Astrocyte (in vitro differentiated cells and primary cell): ENCODE data around the gene OGT. TPM values are rescaled to one million over a fixed set of nuclear protein-coding genes. Genes with fewer than 3 reads are reported as not detected.

Experiments used
- DNase-seq: peaks from one replicate; pipeline ENCODE4 v3.0.0-alpha.2; 2010; ENCODE audit warnings: low read depth
- FAIRE-seq: peaks from 2 replicates; lab custom pipeline; 2011; peaks lifted over from hg19 to GRCh38; lab: Jason Lieb, UNC
- H2AFZ ChIP-seq: 2 replicates; pipeline ENCODE4 v1.6.0; 2012; ENCODE audit warnings: low read depth, low read length, inconsistent platforms
- H3K27ac ChIP-seq: 2 replicates; pipeline ENCODE4 v1.5.1; 2011; ENCODE audit warnings: low read depth, low read length, inconsistent platforms
- H3K27me3 ChIP-seq: 2 replicates; pipeline ENCODE4 v1.6.0; 2011; ENCODE audit warnings: low read length, inconsistent platforms; ENCODE audit not compliant: insufficient read depth
- H3K36me3 ChIP-seq: 2 replicates; pipeline ENCODE4 v1.5.1; 2011; ENCODE audit warnings: low read length, inconsistent platforms; ENCODE audit not compliant: insufficient read depth
- H3K4me1 ChIP-seq: 2 replicates; pipeline ENCODE4 v1.5.1; 2011; ENCODE audit warnings: low read length, inconsistent platforms; ENCODE audit not compliant: insufficient read depth
- H3K4me2 ChIP-seq: 2 replicates; pipeline ENCODE4 v1.6.0; 2012; ENCODE audit warnings: low read length, inconsistent platforms
- H3K4me3 ChIP-seq: 2 replicates; pipeline ENCODE4 v1.5.1; 2011; ENCODE audit warnings: low read depth, mild to moderate bottlenecking, low read length, inconsistent platforms; ENCODE audit not compliant: insufficient read depth
- H3K79me2 ChIP-seq: 2 replicates; pipeline ENCODE4 v1.6.0; 2012; ENCODE audit warnings: mild to moderate bottlenecking, low read length, inconsistent platforms; ENCODE audit not compliant: insufficient read depth
- H3K9ac ChIP-seq: 2 replicates; pipeline ENCODE4 v1.6.0; 2012; ENCODE audit warnings: mild to moderate bottlenecking, low read length, inconsistent platforms
- H3K9me3 ChIP-seq: 2 replicates; pipeline ENCODE4 v1.5.1; 2012; ENCODE audit warnings: low read depth, mild to moderate bottlenecking, low read length, inconsistent platforms; ENCODE audit not compliant: insufficient read depth
- H4K20me1 ChIP-seq: 2 replicates; pipeline ENCODE4 v1.6.0; 2012; ENCODE audit warnings: low read length, inconsistent platforms; ENCODE audit not compliant: insufficient read depth
- H3K27ac Mint-ChIP-seq: one replicate; pipeline ENCODE4 v1.8.0; 2021; ENCODE audit warnings: mild to moderate bottlenecking, mixed read lengths; ENCODE audit not compliant: unreplicated experiment
- H3K27me3 Mint-ChIP-seq: one replicate; pipeline ENCODE4 v1.8.0; 2021; ENCODE audit warnings: low read depth, mixed read lengths; ENCODE audit not compliant: unreplicated experiment
- H3K36me3 Mint-ChIP-seq: one replicate; pipeline ENCODE4 v1.8.0; 2021; ENCODE audit warnings: low read depth, mixed read lengths; ENCODE audit not compliant: unreplicated experiment
- H3K4me1 Mint-ChIP-seq: one replicate; pipeline ENCODE4 v1.8.0; 2021; ENCODE audit warnings: low read depth, mixed read lengths; ENCODE audit not compliant: unreplicated experiment
- H3K4me3 Mint-ChIP-seq: one replicate; pipeline ENCODE4 v1.8.0; 2021; ENCODE audit warnings: mild to moderate bottlenecking, moderate library complexity, mixed read lengths; ENCODE audit not compliant: unreplicated experiment
- H3K9me3 Mint-ChIP-seq: one replicate; pipeline ENCODE4 v1.8.0; 2021; ENCODE audit warnings: mild to moderate bottlenecking, mixed read lengths; ENCODE audit not compliant: unreplicated experiment
- CTCF ChIP-seq: IDR thresholded peaks from 2 replicates; pipeline ENCODE4 v1.5.1; 2011; ENCODE audit warnings: low read depth, mild to moderate bottlenecking, inconsistent platforms, low read length, moderate library complexity; ENCODE audit not compliant: insufficient read depth
- EZH2 ChIP-seq: IDR thresholded peaks from 2 replicates; pipeline ENCODE4 v1.6.1; 2012; ENCODE audit warnings: mild to moderate bottlenecking, low read length, inconsistent platforms; ENCODE audit not compliant: insufficient read depth
- total RNA-seq: library from RNA; stranded (reverse); gene quantifications from 2 replicates; pipeline ENCODE4 v1.2.1, GENCODE V29; 2021

OGT gene
- total RNA-seq, 1 donor from 2014 or later = 139 TPM

GRCh38 chrX:71578253-71579135, 45.6 kb downstream of the OGT start, which contains the start of gene GCNA:
GCNA (plus strand) TSS chrX:71578437; CDS start chrX:71580822, 2,385 bp downstream.
- no peaks in the 10 kb centered on the region for H3K27me3 ChIP-seq
- TF ChIP-seq EZH2 = no peak
- no peak for TF ChIP-seq CTCF

GRCh38 chrX:71579136-71579989, 46.5 kb downstream of the OGT start:
- Histone ChIP-seq H2AFZ (no peak overlapping the region), H3K36me3 (peaks cover 11% of the 10 kb centered on the region), H3K4me1 (no peaks in the 10 kb centered on the region), H3K9me3 (no peaks in the 10 kb centered on the region), H3K27me3 (no peaks in the 10 kb centered on the region), H3K79me2 (no peaks in the 10 kb centered on the region), H3K27ac (no peak overlapping the region), H3K4me3 (no peak overlapping the region), H4K20me1 (no peaks in the 10 kb centered on the region), H3K9ac (no peak overlapping the region), H3K4me2 (no peak overlapping the region)
- no peak for DNase-seq
- H3K36me3 Mint-ChIP-seq = peaks cover 5% of the 10 kb centered on the region
- H3K9me3 Mint-ChIP-seq = no peaks in the 10 kb centered on the region
- FAIRE-seq = no peak
- no peaks in the 10 kb centered on the region for H3K27me3 Mint-ChIP-seq
- H3K4me3 Mint-ChIP-seq = no peak overlapping the region
- no peak for TF ChIP-seq CTCF
- TF ChIP-seq EZH2 = no peak
- H3K4me1 Mint-ChIP-seq = peaks cover 4% of the 10 kb centered on the region
- no peak overlapping the region for H3K27ac Mint-ChIP-seq

More at GRCh38 chrX:71578253-71579135, 45.6 kb downstream of the OGT start, which contains the start of gene GCNA:
- Mint-ChIP-seq H3K9me3 (no peaks in the 10 kb centered on the region), H3K36me3 (peaks cover 7% of the 10 kb centered on the region), H3K4me1 (peaks cover 6% of the 10 kb centered on the region), H3K27me3 (no peaks in the 10 kb centered on the region), H3K4me3 (no peak within 1 kb of the TSS), H3K27ac (peak within 1 kb of the TSS; percentile 41)
- no peaks in the 10 kb centered on the region for H3K9me3 ChIP-seq
- peaks cover 4% of the 10 kb centered on the region for H3K4me1 ChIP-seq
- H3K9ac ChIP-seq = no peak within 1 kb of the TSS
- H3K79me2 ChIP-seq = no peaks in the 10 kb centered on the region
- no peak within 1 kb of the TSS for H3K4me3 ChIP-seq
- peaks cover 9% of the 10 kb centered on the region for H4K20me1 ChIP-seq
- H2AFZ ChIP-seq = no peak within 1 kb of the TSS
- DNase-seq = no peak
- no peak within 1 kb of the TSS for H3K4me2 ChIP-seq
- peaks cover 14% of the 10 kb centered on the region for H3K36me3 ChIP-seq
- FAIRE-seq = no peak
- no peak within 1 kb of the TSS for H3K27ac ChIP-seq
